Spinal cord (tissue), 10 donors: ENCODE results near the gene HPS3. TPM values are rescaled to one million over a fixed set of nuclear protein-coding genes. Genes with fewer than 3 reads are reported as not detected.

Source experiments
- DNase-seq, 6 donors: peaks; one replicate each; pipeline versions ENCODE4 v3.0.0 to v3.0.0-alpha.2; 2013 to 2015; ENCODE audit warnings: low spot score in 6 of 6, low read depth in 4 of 6
- H3K27ac ChIP-seq: one replicate; pipeline ENCODE4 v1.5.1; 2013; ENCODE audit warnings: low read depth, low read length, control low read depth
- H3K27me3 ChIP-seq: one replicate; pipeline ENCODE4 v1.6.1; 2013; ENCODE audit warnings: low read length; ENCODE audit not compliant: control insufficient read depth, insufficient read depth
- H3K36me3 ChIP-seq: one replicate; pipeline ENCODE4 v1.6.1; 2013; ENCODE audit warnings: low read length; ENCODE audit not compliant: control insufficient read depth, insufficient read depth
- H3K4me1 ChIP-seq: one replicate; pipeline ENCODE4 v1.6.1; 2013; ENCODE audit warnings: low read length; ENCODE audit not compliant: control insufficient read depth, insufficient read depth
- H3K4me3 ChIP-seq: one replicate; pipeline ENCODE4 v1.5.1; 2013; ENCODE audit warnings: low read depth, low read length, control low read depth
- H3K9me3 ChIP-seq: one replicate; pipeline ENCODE4 v1.6.1; 2013; ENCODE audit warnings: low read length; ENCODE audit not compliant: control insufficient read depth, insufficient read depth
- WGBS: methylation state at CpG from one replicate; pipeline ENCODE4 v1.1.5; 2013; ENCODE audit warnings: missing lambda C conversion rate; ENCODE audit not compliant: insufficient coverage; 5-methylcytosine and 5-hydroxymethylcytosine counted together
- polyA plus RNA-seq, 2 donors: library from polyadenylated mRNA; unstranded; fragments of 120-200 nt; gene quantifications; one replicate each; pipeline ENCODE4 v1.2.1, GENCODE V29; 2013; ENCODE audit not compliant: insufficient read length in 2 of 2
- total RNA-seq, 2 donors: library from RNA; depleted of rRNA in 1 of 2; stranded (reverse); fragments of 120-200 nt in 1 of 2; fragments of >200 nt in 1 of 2; gene quantifications; one replicate each; pipeline versions ENCODE4 v1.2.3 to v1.2.4, GENCODE V29; 2013 to 2014
- donor health status: healthy.

The HPS3 gene
- total and polyA plus RNA-seq, 4 donors: 21.6 to 28.5 (median 25.5) TPM

- H3K36me3 ChIP-seq: no peaks in the 10 kb centered on the region
- no peak overlapping the region for H3K27ac ChIP-seq
- no peak for DNase-seq
- H3K9me3 ChIP-seq: no peaks in the 10 kb centered on the region
- no peaks in the 10 kb centered on the region for H3K4me1 ChIP-seq
- no peak overlapping the region for H3K4me3 ChIP-seq
- H3K27me3 ChIP-seq: peaks cover 6% of the 10 kb centered on the region
- WGBS: 39% methylated on average over 5 of the region's 7 CpGs
Observed at GRCh38 chr3:149198611-149199010, 69.2 kb downstream of the HPS3 start.

DNA sequence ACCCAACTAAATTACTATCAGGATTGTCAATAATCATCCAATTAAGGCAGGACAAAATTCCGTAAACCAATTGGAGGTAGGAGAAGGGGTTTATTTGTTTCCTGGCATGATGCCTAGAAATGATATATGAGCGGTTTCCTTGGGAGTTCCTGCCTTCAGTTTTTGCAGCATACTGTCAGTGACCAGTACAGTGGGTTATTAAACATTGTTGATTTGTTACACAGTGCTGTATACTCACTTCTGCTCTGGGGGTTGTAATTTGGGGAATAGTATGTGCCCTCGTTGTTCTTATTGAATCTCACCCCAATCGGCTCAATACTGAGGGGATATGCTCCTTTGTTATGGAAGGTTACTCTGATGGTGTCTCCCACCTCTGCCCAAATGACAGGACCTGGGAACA is 70.0 kb downstream of the HPS3 start:
- Histone ChIP-seq H3K36me3 (no peaks in the 10 kb centered on the region), H3K4me3 (no peak overlapping the region), H3K27me3 (peaks cover 6% of the 10 kb centered on the region), H3K4me1 (no peaks in the 10 kb centered on the region), H3K27ac (no peak overlapping the region), H3K9me3 (no peaks in the 10 kb centered on the region)
- 87% methylated on average over 1 of the region's 4 CpGs for WGBS
- DNase-seq: no peak

DNA sequence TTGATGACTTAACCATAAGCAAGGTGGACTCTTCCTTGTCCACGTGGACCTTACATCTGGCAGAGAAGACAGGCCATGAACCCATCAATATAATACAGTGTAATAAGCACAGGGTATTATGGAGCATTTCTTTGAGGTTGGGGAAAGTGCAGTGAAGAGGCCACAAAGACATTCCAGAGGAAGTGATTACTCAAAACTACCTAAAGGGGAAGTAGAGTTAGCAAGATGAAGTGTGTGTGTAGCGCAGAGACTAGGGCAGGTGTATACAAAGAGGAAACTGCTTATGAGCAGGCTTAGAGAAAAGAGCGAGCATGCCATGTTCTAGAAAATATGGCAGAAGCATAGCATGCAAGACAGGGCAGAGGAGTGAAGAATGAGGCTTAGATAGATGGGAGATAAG is 74.3 kb downstream of the HPS3 start:
- no peaks in the 10 kb centered on the region for H3K36me3 ChIP-seq
- no peak for DNase-seq
- H3K27me3 ChIP-seq: no peaks in the 10 kb centered on the region
- no peak overlapping the region for H3K27ac ChIP-seq
- H3K4me3 ChIP-seq: no peak overlapping the region
- WGBS: 93% methylated on average over 2 of the region's 3 CpGs
- H3K9me3 ChIP-seq: no peaks in the 10 kb centered on the region
- no peaks in the 10 kb centered on the region for H3K4me1 ChIP-seq

GRCh38 chr3:149204390-149204991 is 75.1 kb downstream of the HPS3 start:
- 86% methylated on average over 3 of the region's 3 CpGs for WGBS

GRCh38 chr3:149207475-149207874 is 78.0 kb downstream of the HPS3 start:
- Histone ChIP-seq H3K27ac (no peak overlapping the region), H3K27me3 (no peaks in the 10 kb centered on the region), H3K4me3 (no peak overlapping the region), H3K36me3 (no peaks in the 10 kb centered on the region), H3K9me3 (no peaks in the 10 kb centered on the region), H3K4me1 (no peaks in the 10 kb centered on the region)
- DNase-seq: no peak
- WGBS: no CpG with 5 or more reads among the region's 2 CpGs

More at GRCh38 chr3:149204390-149204991, 75.1 kb downstream of the HPS3 start:
- Histone ChIP-seq H3K4me1 (no peaks in the 10 kb centered on the region), H3K9me3 (no peaks in the 10 kb centered on the region), H3K27ac (no peak overlapping the region), H3K36me3 (no peaks in the 10 kb centered on the region), H3K4me3 (no peak overlapping the region), H3K27me3 (no peaks in the 10 kb centered on the region)
- no peak for DNase-seq

DNA sequence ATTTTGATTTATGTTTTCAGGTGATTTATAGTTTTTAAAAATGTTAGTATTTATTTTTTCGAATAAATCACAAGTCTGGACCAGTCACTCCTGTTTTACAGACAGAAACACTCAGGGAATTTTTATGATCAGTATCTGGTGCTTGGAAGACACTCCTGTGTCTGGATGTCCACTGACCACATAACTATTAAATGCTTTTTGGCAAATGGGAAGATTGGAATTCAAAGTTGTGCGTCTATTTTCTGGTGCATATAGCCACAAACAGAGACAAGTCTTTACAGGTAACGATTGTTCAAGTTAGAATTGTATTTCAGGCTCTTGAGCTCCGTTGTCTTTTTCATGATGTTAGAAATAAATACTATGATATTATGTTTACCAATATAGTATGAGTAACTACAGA is 80.0 kb downstream of the HPS3 start:
- H3K4me3 ChIP-seq: no peak overlapping the region
- no CpG with 5 or more reads among the region's 4 CpGs for WGBS
- H3K4me1 ChIP-seq: no peaks in the 10 kb centered on the region

DNA sequence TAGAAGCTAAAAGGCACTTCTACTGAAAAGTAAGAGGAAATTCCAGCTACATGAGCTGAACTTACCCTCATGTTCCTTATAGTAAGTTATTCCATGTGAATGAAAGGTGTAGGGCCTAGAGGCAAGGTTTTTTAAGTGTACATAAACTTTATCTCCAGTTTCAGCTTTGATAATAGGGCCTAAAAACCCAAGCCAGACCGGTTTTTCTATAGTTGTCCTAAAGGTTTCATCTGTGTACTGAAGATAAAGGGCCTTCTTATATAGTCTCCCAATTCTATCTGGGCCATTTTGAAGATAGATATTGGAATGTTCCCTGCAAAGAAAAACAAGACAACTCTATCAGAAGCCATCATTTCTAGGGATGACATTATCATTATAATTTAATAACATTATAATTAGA is 82.9 kb downstream of the HPS3 start:
- no peak overlapping the region for H3K4me3 ChIP-seq
- H3K4me1 ChIP-seq: peaks cover 4% of the 10 kb centered on the region
- H3K27ac ChIP-seq: no peak overlapping the region
- WGBS: no CpG with 5 or more reads among the region's 1 CpG
- H3K27me3 ChIP-seq: no peaks in the 10 kb centered on the region
- no peak for DNase-seq
- no peaks in the 10 kb centered on the region for H3K9me3 ChIP-seq
- H3K36me3 ChIP-seq: no peaks in the 10 kb centered on the region

More for the DNA sequence above, 80.0 kb downstream of the HPS3 start:
- no peak overlapping the region for H3K27ac ChIP-seq
- no peaks in the 10 kb centered on the region for H3K36me3 ChIP-seq
- no peaks in the 10 kb centered on the region for H3K9me3 ChIP-seq
- no peaks in the 10 kb centered on the region for H3K27me3 ChIP-seq
- DNase-seq: no peak

DNA sequence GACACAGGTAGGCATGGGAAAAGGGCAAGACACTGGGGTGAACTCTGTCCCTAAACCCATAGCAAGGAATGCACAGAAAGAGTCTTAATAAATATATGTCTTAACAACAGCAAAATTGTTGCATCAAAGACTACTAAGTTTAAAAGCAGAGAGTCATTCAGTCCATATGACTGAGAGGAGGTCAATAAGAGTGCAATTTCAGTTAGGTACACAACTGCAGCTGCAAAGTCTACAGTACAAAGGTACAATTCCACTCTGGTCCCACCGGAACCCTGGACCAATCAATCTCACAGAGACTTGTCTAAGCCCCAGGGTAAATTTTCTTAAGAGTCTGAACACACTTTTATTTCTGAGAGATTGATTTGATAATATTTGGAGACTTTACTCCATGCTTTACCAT is 85.3 kb downstream of the HPS3 start:
- Histone ChIP-seq H3K9me3 (no peaks in the 10 kb centered on the region), H3K27me3 (no peaks in the 10 kb centered on the region), H3K4me3 (no peak overlapping the region), H3K36me3 (no peaks in the 10 kb centered on the region), H3K4me1 (peaks cover 4% of the 10 kb centered on the region), H3K27ac (no peak overlapping the region)
- no CpG with 5 or more reads among the region's 1 CpG for WGBS
- no peak for DNase-seq

DNA sequence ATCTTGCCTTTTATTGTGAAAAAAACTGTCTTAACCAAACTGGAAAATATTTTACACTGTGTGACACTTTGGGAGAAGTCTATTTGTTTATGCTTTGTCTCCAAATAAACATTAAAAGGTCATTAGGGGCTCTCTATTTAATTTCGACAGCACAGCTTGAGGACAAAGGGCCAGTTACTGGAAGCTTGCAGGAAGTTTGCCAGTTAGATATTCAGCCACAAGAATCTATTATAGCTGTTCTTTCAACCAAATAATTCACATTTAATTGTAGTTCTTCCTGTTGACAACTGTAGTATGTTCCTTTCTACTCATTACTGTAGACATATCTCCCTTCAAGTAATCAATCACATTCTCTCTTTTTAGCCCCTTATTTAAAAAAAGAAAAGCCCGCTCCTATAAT is 86.1 kb downstream of the HPS3 start:
- Histone ChIP-seq H3K4me3 (no peak overlapping the region), H3K9me3 (no peaks in the 10 kb centered on the region), H3K36me3 (no peaks in the 10 kb centered on the region), H3K27ac (no peak overlapping the region), H3K4me1 (peaks cover 4% of the 10 kb centered on the region), H3K27me3 (no peaks in the 10 kb centered on the region)
- WGBS: no CpG with 5 or more reads among the region's 2 CpGs
- peak in 2 of 6 donors; percentile 45 to 47 for DNase-seq

DNA sequence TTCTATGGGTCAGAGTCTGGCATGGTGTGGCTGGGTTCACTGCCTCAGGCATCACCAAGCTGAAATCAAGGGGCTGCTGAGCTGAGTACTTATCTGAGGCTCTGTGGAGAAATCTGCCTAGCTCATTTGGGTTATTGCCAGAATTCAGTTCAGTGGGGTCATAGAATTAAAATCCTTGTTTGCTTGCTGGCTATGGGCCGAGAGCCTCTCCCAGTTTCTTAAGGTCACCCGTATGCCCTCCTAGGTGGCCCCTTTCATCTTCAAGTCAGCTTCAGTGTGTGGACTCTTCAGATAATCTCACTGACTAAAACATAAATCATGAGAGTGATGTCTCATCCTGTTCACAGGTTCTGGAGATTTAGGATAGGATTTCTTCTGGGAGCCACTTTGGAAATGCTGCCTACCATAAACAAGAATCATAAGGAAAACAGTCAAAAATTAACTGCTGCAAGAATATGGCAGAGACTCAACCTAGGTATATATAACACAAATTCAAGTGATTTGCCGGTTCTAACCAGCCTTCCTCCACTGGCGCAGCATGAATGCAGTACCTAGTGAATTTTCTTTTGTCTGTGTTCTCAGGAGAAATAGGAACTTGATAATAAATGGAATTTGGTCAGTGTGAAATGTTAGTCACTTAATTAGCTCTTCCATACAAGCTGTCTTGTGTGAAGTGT is 86.9 kb downstream of the HPS3 start:
- no peaks in the 10 kb centered on the region for H3K36me3 ChIP-seq
- DNase-seq: peak in 2 of 6 donors; percentile 23 to 24
- WGBS: 23% methylated on average over 2 of the region's 4 CpGs
- no peak overlapping the region for H3K27ac ChIP-seq
- no peaks in the 10 kb centered on the region for H3K9me3 ChIP-seq
- H3K4me1 ChIP-seq: peaks cover 4% of the 10 kb centered on the region
- H3K4me3 ChIP-seq: no peak overlapping the region
- no peaks in the 10 kb centered on the region for H3K27me3 ChIP-seq
